ENCODE data around the gene XRCC1.

- no peak for TF ChIP-seq CTCF (IDR thresholded peaks at IDR 0.05)
- TF ChIP-seq EP300 (IDR thresholded peaks at IDR 0.05) = no peak
- no peak for TF ChIP-seq POLR2A (IDR thresholded peaks at IDR 0.05)
- no peak for TF ChIP-seq POLR2AphosphoS5 (IDR thresholded peaks at IDR 0.05)
Measured at GRCh38 chr19:43575955-43576878, 890 bp upstream of the XRCC1 start.
